HepG2 (cell line): ENCODE data around the gene SLAMF9.

Experiments
- ASH2L ChIP-seq: fragments of 300-600, 200-600 bp; sonication (generic); IDR thresholded peaks from 2 replicates; pipeline ENCODE4 v1.7.0; 2017; ENCODE audit warnings: low read depth, mild to moderate bottlenecking, moderate library complexity, mixed read lengths, low read length; ENCODE audit not compliant: insufficient read length
- CREB1 ChIP-seq, 2 experiments: fragments of 450-650 bp in 1 of 2; IDR thresholded peaks; 2 replicates each; pipeline ENCODE4 v1.6.1; 2016 to 2017; ENCODE audit warnings: control low read depth in 1 of 2, mild to moderate bottlenecking in 1 of 2, missing compliant biosample characterization in 1 of 2, missing genetic modification characterization in 1 of 2
- HOXA9 ChIP-seq: sonication (generic); formaldehyde crosslinking; IDR thresholded peaks from 2 replicates; pipeline ENCODE4 v1.8.1; 2022; ENCODE audit warnings: missing genetic modification reagents, mild to moderate bottlenecking, moderate library complexity, borderline replicate concordance
- RAD21 ChIP-seq: fragments of 450-650 bp; formaldehyde crosslinking; IDR thresholded peaks from 2 replicates; pipeline ENCODE4 v1.5.0; 2020; ENCODE audit warnings: mild to moderate bottlenecking
- RBAK ChIP-seq: sonication (generic); formaldehyde crosslinking; IDR thresholded peaks from 2 replicates; pipeline ENCODE4 v1.5.1; 2020; ENCODE audit warnings: mild to moderate bottlenecking, missing genetic modification reagents
- TBP ChIP-seq: sonication (generic); formaldehyde crosslinking; IDR thresholded peaks from 2 replicates; pipeline ENCODE4 v1.5.0; 2020; ENCODE audit warnings: missing genetic modification reagents
- ZBTB38 ChIP-seq: sonication (generic); formaldehyde crosslinking; IDR thresholded peaks from 2 replicates; pipeline ENCODE4 v1.5.1; 2020; ENCODE audit warnings: mild to moderate bottlenecking, missing genetic modification reagents
- TF ChIP-seq, protein P1 (sequence below): sonication (generic); formaldehyde crosslinking; IDR thresholded peaks from 2 replicates; pipeline ENCODE4 v1.5.0; 2020; ENCODE audit warnings: mild to moderate bottlenecking, missing genetic modification reagents, moderate library complexity
- TF ChIP-seq, protein P2 (sequence below): sonication (generic); IDR thresholded peaks from 2 replicates; pipeline ENCODE4 v1.6.1; 2016; ENCODE audit warnings: low read depth, borderline replicate concordance
- TF ChIP-seq, protein P3 (sequence below), 2 experiments: fragments of 450-650 bp in 1 of 2; sonication (generic) in 1 of 2; formaldehyde crosslinking in 1 of 2; IDR thresholded peaks; 2 replicates each; pipeline versions ENCODE4 v1.6.1 to v1.8.0; 2016 to 2022; ENCODE audit warnings: antibody characterized with exemption in 1 of 2, mild to moderate bottlenecking in 1 of 2, missing genetic modification reagents in 1 of 2

DNA sequence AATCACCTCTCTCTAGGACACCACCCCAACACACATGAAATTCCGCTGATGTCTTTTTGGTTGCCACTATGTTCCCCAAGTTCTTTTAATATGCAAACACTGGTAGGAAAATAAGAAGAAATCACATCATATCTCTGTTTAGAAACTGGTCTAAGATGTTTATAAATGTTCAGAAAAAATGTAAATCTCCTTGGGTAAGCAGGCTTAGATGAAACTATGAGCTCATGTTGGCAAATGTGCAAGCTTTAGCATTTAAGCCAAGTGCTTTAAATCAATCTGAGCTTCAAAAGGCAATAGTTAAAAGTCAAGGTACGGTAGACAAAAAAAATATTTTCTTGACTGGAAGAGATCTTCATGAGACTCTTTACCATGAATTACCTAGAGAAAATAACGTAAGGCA, 25.2 kb upstream of the SLAMF9 start:
- TF ChIP-seq, protein P1, sequence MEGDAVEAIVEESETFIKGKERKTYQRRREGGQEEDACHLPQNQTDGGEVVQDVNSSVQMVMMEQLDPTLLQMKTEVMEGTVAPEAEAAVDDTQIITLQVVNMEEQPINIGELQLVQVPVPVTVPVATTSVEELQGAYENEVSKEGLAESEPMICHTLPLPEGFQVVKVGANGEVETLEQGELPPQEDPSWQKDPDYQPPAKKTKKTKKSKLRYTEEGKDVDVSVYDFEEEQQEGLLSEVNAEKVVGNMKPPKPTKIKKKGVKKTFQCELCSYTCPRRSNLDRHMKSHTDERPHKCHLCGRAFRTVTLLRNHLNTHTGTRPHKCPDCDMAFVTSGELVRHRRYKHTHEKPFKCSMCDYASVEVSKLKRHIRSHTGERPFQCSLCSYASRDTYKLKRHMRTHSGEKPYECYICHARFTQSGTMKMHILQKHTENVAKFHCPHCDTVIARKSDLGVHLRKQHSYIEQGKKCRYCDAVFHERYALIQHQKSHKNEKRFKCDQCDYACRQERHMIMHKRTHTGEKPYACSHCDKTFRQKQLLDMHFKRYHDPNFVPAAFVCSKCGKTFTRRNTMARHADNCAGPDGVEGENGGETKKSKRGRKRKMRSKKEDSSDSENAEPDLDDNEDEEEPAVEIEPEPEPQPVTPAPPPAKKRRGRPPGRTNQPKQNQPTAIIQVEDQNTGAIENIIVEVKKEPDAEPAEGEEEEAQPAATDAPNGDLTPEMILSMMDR (CRISPR knock-in tag), result no peak
- TF ChIP-seq, protein P2, sequence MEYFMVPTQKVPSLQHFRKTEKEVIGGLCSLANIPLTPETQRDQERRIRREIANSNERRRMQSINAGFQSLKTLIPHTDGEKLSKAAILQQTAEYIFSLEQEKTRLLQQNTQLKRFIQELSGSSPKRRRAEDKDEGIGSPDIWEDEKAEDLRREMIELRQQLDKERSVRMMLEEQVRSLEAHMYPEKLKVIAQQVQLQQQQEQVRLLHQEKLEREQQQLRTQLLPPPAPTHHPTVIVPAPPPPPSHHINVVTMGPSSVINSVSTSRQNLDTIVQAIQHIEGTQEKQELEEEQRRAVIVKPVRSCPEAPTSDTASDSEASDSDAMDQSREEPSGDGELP, result no peak
- TF ChIP-seq HOXA9 (CRISPR knock-in tag), result no peak
- TF ChIP-seq ASH2L, result no peak
- TF ChIP-seq CREB1 (IDR thresholded peaks at IDR 0.05), result no peak
- TF ChIP-seq CREB1 (CRISPR knock-in tag; IDR thresholded peaks at IDR 0.05), result no peak
- TF ChIP-seq, protein P3, sequence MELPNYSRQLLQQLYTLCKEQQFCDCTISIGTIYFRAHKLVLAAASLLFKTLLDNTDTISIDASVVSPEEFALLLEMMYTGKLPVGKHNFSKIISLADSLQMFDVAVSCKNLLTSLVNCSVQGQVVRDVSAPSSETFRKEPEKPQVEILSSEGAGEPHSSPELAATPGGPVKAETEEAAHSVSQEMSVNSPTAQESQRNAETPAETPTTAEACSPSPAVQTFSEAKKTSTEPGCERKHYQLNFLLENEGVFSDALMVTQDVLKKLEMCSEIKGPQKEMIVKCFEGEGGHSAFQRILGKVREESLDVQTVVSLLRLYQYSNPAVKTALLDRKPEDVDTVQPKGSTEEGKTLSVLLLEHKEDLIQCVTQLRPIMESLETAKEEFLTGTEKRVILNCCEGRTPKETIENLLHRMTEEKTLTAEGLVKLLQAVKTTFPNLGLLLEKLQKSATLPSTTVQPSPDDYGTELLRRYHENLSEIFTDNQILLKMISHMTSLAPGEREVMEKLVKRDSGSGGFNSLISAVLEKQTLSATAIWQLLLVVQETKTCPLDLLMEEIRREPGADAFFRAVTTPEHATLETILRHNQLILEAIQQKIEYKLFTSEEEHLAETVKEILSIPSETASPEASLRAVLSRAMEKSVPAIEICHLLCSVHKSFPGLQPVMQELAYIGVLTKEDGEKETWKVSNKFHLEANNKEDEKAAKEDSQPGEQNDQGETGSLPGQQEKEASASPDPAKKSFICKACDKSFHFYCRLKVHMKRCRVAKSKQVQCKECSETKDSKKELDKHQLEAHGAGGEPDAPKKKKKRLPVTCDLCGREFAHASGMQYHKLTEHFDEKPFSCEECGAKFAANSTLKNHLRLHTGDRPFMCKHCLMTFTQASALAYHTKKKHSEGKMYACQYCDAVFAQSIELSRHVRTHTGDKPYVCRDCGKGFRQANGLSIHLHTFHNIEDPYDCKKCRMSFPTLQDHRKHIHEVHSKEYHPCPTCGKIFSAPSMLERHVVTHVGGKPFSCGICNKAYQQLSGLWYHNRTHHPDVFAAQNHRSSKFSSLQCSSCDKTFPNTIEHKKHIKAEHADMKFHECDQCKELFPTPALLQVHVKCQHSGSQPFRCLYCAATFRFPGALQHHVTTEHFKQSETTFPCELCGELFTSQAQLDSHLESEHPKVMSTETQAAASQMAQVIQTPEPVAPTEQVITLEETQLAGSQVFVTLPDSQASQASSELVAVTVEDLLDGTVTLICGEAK (IDR thresholded peaks at IDR 0.05), result no peak
- TF ChIP-seq, protein P3 (CRISPR knock-in tag; IDR thresholded peaks at IDR 0.05), result no peak
- TF ChIP-seq RAD21 (CRISPR knock-in tag), result no peak
- TF ChIP-seq TBP, result no peak
- TF ChIP-seq ZBTB38 (CRISPR knock-in tag), result no peak
- no peak for TF ChIP-seq RBAK
